ENCODE data around the gene MRM3.
A peak's percentile ranks its signal among the peaks of the same experiment; 100 is the strongest.
"Not testable (repeated sequence)": the region's sequence is repeated elsewhere in the genome, so short reads cannot be mapped to it uniquely, and the experiment has no call there.

MRM3 gene

GRCh38 chr17:781805-782731, at the start of gene MRM3, which contains the start of gene GLOD4:
Gene MRM3 (plus strand): TSS chr17:782353. CDS start chr17:782379, 26 bp downstream.
Gene GLOD4 (minus strand): TSS chr17:782280. CDS start chr17:782255, 25 bp downstream.
- DNase-seq = peak; percentile 73

- DNase-seq = peak; percentile 43
These were observed 49.0 kb upstream of the MRM3 start for GRCh38 chr17:732902-733720.

GRCh38 chr17:733743-734142, 48.4 kb upstream of the MRM3 start:
- DNase-seq = no peak

GRCh38 chr17:737561-738113, 44.5 kb upstream of the MRM3 start:
- DNase-seq = no peak

- no peak for DNase-seq
These were observed 41.7 kb upstream of the MRM3 start for GRCh38 chr17:740240-741017.

- DNase-seq = no peak
These were observed 39.9 kb upstream of the MRM3 start for GRCh38 chr17:742147-742793.

- DNase-seq = no peak
These were observed 39.0 kb upstream of the MRM3 start for GRCh38 chr17:743139-743538.

- DNase-seq = no peak
These were observed 37.2 kb upstream of the MRM3 start for GRCh38 chr17:744937-745336.

- no peak for DNase-seq
These were observed 36.7 kb upstream of the MRM3 start for GRCh38 chr17:745406-745805.

- no peak for DNase-seq
These were observed 36.0 kb upstream of the MRM3 start for GRCh38 chr17:746181-746580.

- DNase-seq = no peak
These were observed 35.1 kb upstream of the MRM3 start for GRCh38 chr17:746783-747629.

- not testable (repeated sequence) for DNase-seq
These were observed 33.5 kb upstream of the MRM3 start for GRCh38 chr17:748604-749003.

GRCh38 chr17:749359-749758, 32.8 kb upstream of the MRM3 start:
- DNase-seq = not testable (repeated sequence)

GRCh38 chr17:750431-751037, 31.6 kb upstream of the MRM3 start:
- DNase-seq = no peak

GRCh38 chr17:751269-752001, 30.7 kb upstream of the MRM3 start:
- no peak for DNase-seq

GRCh38 chr17:752002-752619, 30.0 kb upstream of the MRM3 start, which contains the start of gene GEMIN4:
Gene GEMIN4 (minus strand): TSS chr17:752264. CDS start chr17:752142, 122 bp downstream.
- DNase-seq = peak; percentile 87

- DNase-seq = peak; percentile 57
These were observed 29.4 kb upstream of the MRM3 start for GRCh38 chr17:752620-753219.

- DNase-seq = no peak
These were observed 28.7 kb upstream of the MRM3 start for GRCh38 chr17:753418-753817.
